ENCODE results near the gene USP54.

- TF ChIP-seq GATA3 (IDR thresholded peaks at IDR 0.05; ENCODE audit: low read depth, low read length), result no peak
- no peak for TF ChIP-seq GATA2 (IDR thresholded peaks at IDR 0.05; ENCODE audit: low read depth, low read length)
Observed at GRCh38 chr10:73467206-73467605, 123.9 kb downstream of the USP54 start.
